ENCODE results near the gene LARP7. TPM values are rescaled to one million over a fixed set of nuclear protein-coding genes. Genes with fewer than 3 reads are reported as not detected.
"Not testable (repeated sequence)": the region's sequence is repeated elsewhere in the genome, so short reads cannot be mapped to it uniquely, and the experiment has no call there.

LARP7 gene
- total RNA-seq, 3 donors from 2014 or later, result 37.7 to 46.5 (median 38.5) TPM

DNA sequence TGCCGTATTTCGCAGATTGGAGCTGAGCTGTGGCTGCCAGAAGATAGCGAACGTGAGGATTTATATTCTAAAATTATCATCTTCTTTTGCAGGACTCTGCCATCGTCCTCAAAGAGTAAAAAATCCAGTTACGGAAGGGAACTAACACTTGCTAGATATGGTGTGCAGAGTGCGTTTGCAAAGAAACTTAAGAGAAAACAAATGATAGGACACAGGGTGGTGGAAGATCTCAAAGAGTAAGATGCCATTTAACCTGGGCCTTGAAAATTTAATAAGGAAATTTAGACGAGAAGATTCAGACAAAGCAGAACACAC, 566 bp downstream of the LARP7 start:
- DNase-seq (no peak), ATAC-seq (no peak)
- Histone ChIP-seq H3K36me3 (ENCODE audit: low read depth) (no peaks in the 10 kb centered on the region), H3K4me1 (ENCODE audit: low read depth) (peaks cover 9% of the 10 kb centered on the region), H3K9me3 (no peaks in the 10 kb centered on the region), H3K4me3 (peak overlapping the region; percentile 22)
- intact Hi-C loops (cut with DNase I, micrococcal nuclease), result loop anchor here (10.0 kb wide), 2 partner anchors 127 to 297 kb away; no protein-coding TSS in a partner anchor
- no peak for TF ChIP-seq CTCF (IDR thresholded peaks at IDR 0.05)

DNA sequence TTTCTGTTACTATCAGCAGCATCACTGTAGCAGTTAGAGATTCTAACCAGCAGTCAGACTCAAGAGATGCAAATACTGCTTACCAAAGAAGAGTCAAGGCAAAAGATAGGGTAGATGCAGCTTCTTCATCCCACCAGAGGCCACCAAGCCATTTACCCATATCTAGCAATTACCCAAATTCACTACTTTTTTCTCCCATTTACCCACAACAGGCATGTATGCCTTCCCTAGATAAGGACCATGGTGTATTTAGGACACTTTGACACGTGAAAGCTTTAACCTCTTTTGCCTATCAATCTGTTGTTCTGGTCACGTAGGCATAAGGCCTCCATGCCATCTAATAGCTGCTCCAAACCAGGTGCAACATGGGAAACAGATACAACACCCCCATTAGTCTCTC, 5.6 kb downstream of the LARP7 start:
- peaks cover 9% of the 10 kb centered on the region for H3K4me1 ChIP-seq (ENCODE audit: low read depth)
- TF ChIP-seq CTCF (IDR thresholded peaks at IDR 0.05), result no peak
- no peak for ATAC-seq
- intact Hi-C loops (cut with DNase I, micrococcal nuclease), result no loop called here
- no peaks in the 10 kb centered on the region for H3K9me3 ChIP-seq
- no peak for DNase-seq
- H3K36me3 ChIP-seq (ENCODE audit: low read depth), result no peaks in the 10 kb centered on the region
- H3K4me3 ChIP-seq, result no peak overlapping the region

GRCh38 chr4:112644595-112645535, 7.9 kb downstream of the LARP7 start:
- H3K4me3 ChIP-seq; H3K9me3 ChIP-seq; intact Hi-C loops (cut with DNase I, micrococcal nuclease); DNase-seq; ATAC-seq; H3K4me1 ChIP-seq (ENCODE audit: low read depth): not testable (repeated sequence)
- H3K36me3 ChIP-seq (ENCODE audit: low read depth), result peaks cover 14% of the 10 kb centered on the region

GRCh38 chr4:112645541-112646329, 8.8 kb downstream of the LARP7 start:
- TF ChIP-seq CTCF (IDR thresholded peaks at IDR 0.05), result no peak
- intact Hi-C loops (cut with DNase I, micrococcal nuclease), result no loop called here
- peaks cover under 1% of the 10 kb centered on the region for H3K4me1 ChIP-seq (ENCODE audit: low read depth)
- DNase-seq, result no peak
- no peaks in the 10 kb centered on the region for H3K9me3 ChIP-seq
- ATAC-seq, result no peak
- peaks cover 14% of the 10 kb centered on the region for H3K36me3 ChIP-seq (ENCODE audit: low read depth)
- no peak overlapping the region for H3K4me3 ChIP-seq

DNA sequence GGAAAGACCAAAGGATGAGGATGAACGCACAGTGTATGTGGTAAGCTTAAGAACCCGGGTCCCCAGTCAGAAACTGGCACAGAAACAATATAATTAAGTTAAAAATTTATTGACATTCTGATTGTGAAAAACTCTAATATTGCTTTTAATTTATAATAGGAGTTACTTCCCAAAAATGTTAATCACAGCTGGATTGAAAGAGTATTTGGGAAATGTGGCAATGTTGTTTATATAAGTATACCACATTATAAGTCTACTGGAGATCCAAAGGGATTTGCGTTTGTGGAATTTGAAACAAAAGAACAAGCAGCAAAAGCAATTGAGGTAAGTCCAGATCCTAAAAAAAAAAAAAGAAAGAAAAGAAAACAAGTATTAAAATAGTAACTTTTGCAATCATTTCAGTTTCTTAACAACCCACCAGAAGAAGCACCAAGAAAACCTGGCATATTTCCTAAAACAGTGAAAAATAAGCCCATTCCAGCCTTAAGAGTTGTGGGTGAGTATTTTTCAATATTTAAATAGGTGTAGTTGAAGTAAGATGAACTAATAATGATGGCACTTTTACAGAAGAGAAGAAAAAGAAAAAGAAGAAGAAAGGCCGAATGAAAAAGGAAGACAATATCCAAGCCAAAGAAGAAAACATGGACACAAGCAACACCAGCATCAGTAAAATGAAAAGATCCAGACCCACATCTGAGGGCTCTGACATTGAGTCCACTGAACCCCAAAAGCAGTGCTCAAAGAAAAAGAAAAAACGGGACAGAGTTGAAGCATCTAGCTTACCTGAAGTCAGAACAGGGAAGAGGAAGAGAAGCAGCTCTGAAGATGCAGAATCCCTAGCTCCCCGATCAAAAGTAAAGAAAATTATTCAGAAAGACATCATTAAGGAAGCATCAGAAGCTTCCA, 9.9 kb downstream of the LARP7 start:
- H3K36me3 ChIP-seq (ENCODE audit: low read depth), result peaks cover 14% of the 10 kb centered on the region

More for the DNA sequence above, 9.9 kb downstream of the LARP7 start:
- ATAC-seq (no peak), DNase-seq (no peak)
- Histone ChIP-seq H3K9me3 (no peaks in the 10 kb centered on the region), H3K4me3 (no peak overlapping the region), H3K4me1 (ENCODE audit: low read depth) (no peaks in the 10 kb centered on the region)
- no peak for TF ChIP-seq CTCF (IDR thresholded peaks at IDR 0.05)
- intact Hi-C loops (cut with DNase I, micrococcal nuclease), result no loop called here
